Measurements from ENCODE around the gene OSBPL8.

The OSBPL8 gene

GRCh38 chr12:76555231-76555767 is 4.3 kb downstream of the OSBPL8 start:
- no peak for DNase-seq

- DNase-seq, result peak in 1 of 2 donors; percentile 23
These were observed 5.0 kb downstream of the OSBPL8 start for GRCh38 chr12:76554405-76555230.

GRCh38 chr12:76552343-76552938 is 7.1 kb downstream of the OSBPL8 start:
- DNase-seq, result no peak

- no peak for DNase-seq
These were observed 8.1 kb downstream of the OSBPL8 start for GRCh38 chr12:76551482-76551888.

- DNase-seq, result no peak
These were observed 10.4 kb downstream of the OSBPL8 start for GRCh38 chr12:76549131-76549530.

GRCh38 chr12:76548222-76548837 is 11.2 kb downstream of the OSBPL8 start:
- DNase-seq, result no peak

GRCh38 chr12:76547526-76547925 is 12.0 kb downstream of the OSBPL8 start:
- no peak for DNase-seq

GRCh38 chr12:76546889-76547288 is 12.7 kb downstream of the OSBPL8 start:
- no peak for DNase-seq

- DNase-seq, result no peak
These were observed 14.1 kb downstream of the OSBPL8 start for GRCh38 chr12:76545486-76545885.

GRCh38 chr12:76544601-76545261 is 14.8 kb downstream of the OSBPL8 start:
- no peak for DNase-seq

GRCh38 chr12:76543813-76544347 is 15.7 kb downstream of the OSBPL8 start:
- no peak for DNase-seq

GRCh38 chr12:76542908-76543307 is 16.7 kb downstream of the OSBPL8 start:
- no peak for DNase-seq

- DNase-seq, result no peak
These were observed 19.8 kb downstream of the OSBPL8 start for GRCh38 chr12:76539727-76540126.

GRCh38 chr12:76537923-76538322 is 21.6 kb downstream of the OSBPL8 start:
- DNase-seq, result no peak

- no peak for DNase-seq
These were observed 23.0 kb downstream of the OSBPL8 start for GRCh38 chr12:76536546-76536945.

- DNase-seq, result no peak
These were observed 24.4 kb downstream of the OSBPL8 start for GRCh38 chr12:76535170-76535569.

- DNase-seq, result no peak
These were observed 26.2 kb downstream of the OSBPL8 start for GRCh38 chr12:76533331-76533730.

GRCh38 chr12:76532520-76532919 is 27.1 kb downstream of the OSBPL8 start:
- no peak for DNase-seq

- DNase-seq, result no peak
These were observed 28.5 kb downstream of the OSBPL8 start for GRCh38 chr12:76531056-76531455.

GRCh38 chr12:76530516-76530915 is 29.1 kb downstream of the OSBPL8 start:
- no peak for DNase-seq

- no peak for DNase-seq
These were observed 30.2 kb downstream of the OSBPL8 start for GRCh38 chr12:76529226-76529918.

- DNase-seq, result no peak
These were observed 36.2 kb downstream of the OSBPL8 start for GRCh38 chr12:76523408-76523807.
